H1 (cell line): ENCODE data around the gene CRTC1. TPM values are rescaled to one million over a fixed set of nuclear protein-coding genes. Genes with fewer than 3 reads are reported as not detected.
A peak's percentile ranks its signal among the peaks of the same experiment; 100 is the strongest.

Experiments
- CTCF ChIA-PET: fragments of 300-600 bp; sonication (Branson Sonifier 250); formaldehyde crosslinking; loops from one replicate; lab custom pipeline; 2021; ENCODE audit not compliant: partially characterized antibody; lab: Charles Lee
- POLR2A ChIA-PET: fragments of 300-600 bp; sonication (Branson Sonifier 250); formaldehyde crosslinking; loops from one replicate; lab custom pipeline; 2021; ENCODE audit warnings: inconsistent platforms; ENCODE audit not compliant: partially characterized antibody; lab: Charles Lee
- DNase-seq, 2 experiments: peaks; one replicate each; pipeline versions ENCODE4 v3.0.0 to v3.0.0-alpha.2; 2010 to 2022; ENCODE audit warnings: low spot score in 2 of 2, low read depth in 1 of 2, mixed read lengths in 1 of 2
- FAIRE-seq: peaks from 2 replicates; lab custom pipeline; 2011; peaks lifted over from hg19 to GRCh38; lab: Jason Lieb, UNC
- H2AFZ ChIP-seq: 2 replicates; pipeline ENCODE4 v1.8.1; 2012; ENCODE audit warnings: low read length, inconsistent platforms
- H2AK5ac ChIP-seq: 2 replicates; pipeline ENCODE4 v1.6.1; 2013; ENCODE audit warnings: low read depth, low read length
- H2BK120ac ChIP-seq: replicated peaks from 2 replicates; pipeline ENCODE3; 2013; ENCODE audit warnings: low read depth, low read length, inconsistent platforms
- H2BK12ac ChIP-seq: 2 replicates; pipeline ENCODE4 v1.6.1; 2013; ENCODE audit warnings: low read depth, low read length
- H2BK15ac ChIP-seq: 2 replicates; pipeline ENCODE4 v1.6.1; 2013; ENCODE audit warnings: low read length
- H2BK20ac ChIP-seq: 2 replicates; pipeline ENCODE4 v1.6.1; 2013; ENCODE audit warnings: low read length
- H2BK5ac ChIP-seq: 2 replicates; pipeline ENCODE4 v1.6.1; 2013; ENCODE audit warnings: low read depth, low read length
- H3K14ac ChIP-seq: 2 replicates; pipeline ENCODE4 v1.6.1; 2013; ENCODE audit warnings: inconsistent platforms; ENCODE audit not compliant: insufficient read length
- H3K18ac ChIP-seq: 2 replicates; pipeline ENCODE4 v1.6.1; 2013; ENCODE audit warnings: low read length; ENCODE audit errors: extremely low read depth
- H3K23ac ChIP-seq: 2 replicates; pipeline ENCODE4 v1.6.1; 2013; ENCODE audit warnings: inconsistent platforms; ENCODE audit not compliant: insufficient read length
- H3K23me2 ChIP-seq: 2 replicates; pipeline ENCODE4 v1.6.1; 2013; ENCODE audit warnings: low read depth, low read length
- H3K27ac ChIP-seq: 2 replicates; pipeline ENCODE4 v1.6.1; 2011; ENCODE audit warnings: low read depth, low read length, inconsistent platforms
- H3K27me3 ChIP-seq, 4 experiments: replicated peaks in 1 of 4; 1 replicate in 1 of 4; 2 replicates in 3 of 4; pipeline versions ENCODE4 v1.6.1 to v1.8.1; 2011 to 2013; ENCODE audit warnings: low read length in 3 of 4, mild to moderate bottlenecking in 3 of 4, inconsistent platforms in 2 of 4, mixed read lengths in 2 of 4, moderate library complexity in 1 of 4; ENCODE audit not compliant: control insufficient read depth in 3 of 4, insufficient read depth in 3 of 4; ENCODE audit errors: extremely low read depth in 1 of 4
- H3K36me3 ChIP-seq, 4 experiments: 2 replicates each; pipeline versions ENCODE4 v1.6.1 to v1.8.1; 2011 to 2013; ENCODE audit warnings: mild to moderate bottlenecking in 4 of 4, low read length in 3 of 4, moderate library complexity in 2 of 4, control low read depth in 1 of 4, inconsistent platforms in 1 of 4; ENCODE audit not compliant: insufficient read depth in 4 of 4, control insufficient read depth in 2 of 4
- H3K4ac ChIP-seq: replicated peaks from 2 replicates; pipeline ENCODE3; 2013; ENCODE audit warnings: low read length, low read depth, mixed read lengths, inconsistent platforms; ENCODE audit not compliant: insufficient read length
- H3K4me1 ChIP-seq, 4 experiments: replicated peaks in 1 of 4; 1 replicate in 1 of 4; 2 replicates in 3 of 4; pipeline versions ENCODE4 v1.6.1 to v1.8.1; 2011 to 2013; ENCODE audit warnings: low read length in 3 of 4, inconsistent platforms in 2 of 4, mixed read lengths in 1 of 4; ENCODE audit not compliant: insufficient read depth in 4 of 4, control insufficient read depth in 3 of 4
- H3K4me2 ChIP-seq, 2 experiments: 2 replicates each; pipeline versions ENCODE4 v1.6.1 to v1.8.1; 2011 to 2013; ENCODE audit warnings: low read depth in 2 of 2, low read length in 2 of 2, control low read depth in 1 of 2, inconsistent platforms in 1 of 2, mild to moderate bottlenecking in 1 of 2; ENCODE audit not compliant: insufficient read depth in 1 of 2
- H3K4me3 ChIP-seq, 4 experiments: fragments of 200-600, 300-600 bp in 1 of 4; sonication (generic), shearing (Covaris generic), sonication (Bioruptor Twin) in 1 of 4; 2 replicates each; pipeline versions ENCODE4 v1.5.1 to v1.8.1; 2011 to 2016; ENCODE audit warnings: low read length in 4 of 4, low read depth in 3 of 4, control low read depth in 2 of 4, inconsistent platforms in 2 of 4, mild to moderate bottlenecking in 2 of 4, mixed read lengths in 1 of 4, moderate library complexity in 1 of 4; ENCODE audit not compliant: insufficient read depth in 2 of 4; ENCODE audit errors: extremely low read depth in 1 of 4
- H3K56ac ChIP-seq: replicated peaks from 2 replicates; pipeline ENCODE3; 2013; ENCODE audit warnings: low read depth, mild to moderate bottlenecking, mixed read lengths, low read length, inconsistent platforms; ENCODE audit not compliant: insufficient read length
- H3K79me1 ChIP-seq: 2 replicates; pipeline ENCODE4 v1.6.1; 2013; ENCODE audit warnings: low read depth, low read length, control low read depth
- H3K79me2 ChIP-seq, 2 experiments: 2 replicates each; pipeline versions ENCODE4 v1.6.1 to v1.8.1; 2012 to 2013; ENCODE audit warnings: low read length in 2 of 2, mild to moderate bottlenecking in 2 of 2, inconsistent platforms in 1 of 2; ENCODE audit not compliant: insufficient read depth in 2 of 2, control insufficient read depth in 1 of 2
- H3K9ac ChIP-seq, 4 experiments: replicated peaks in 1 of 4; 1 replicate in 1 of 4; 2 replicates in 3 of 4; pipeline versions ENCODE4 v1.6.1 to v1.8.1; 2011 to 2013; ENCODE audit warnings: low read depth in 3 of 4, low read length in 3 of 4, control low read depth in 2 of 4, mild to moderate bottlenecking in 2 of 4, moderate library complexity in 2 of 4, inconsistent platforms in 1 of 4; ENCODE audit errors: extremely low read depth in 1 of 4
- H3K9me3 ChIP-seq, 2 experiments: 2 replicates each; pipeline versions ENCODE4 v1.6.1 to v1.8.1; 2012 to 2013; ENCODE audit warnings: mild to moderate bottlenecking in 2 of 2, moderate library complexity in 2 of 2, control low read depth in 1 of 2, inconsistent platforms in 1 of 2, low read depth in 1 of 2, low read length in 1 of 2, mixed read lengths in 1 of 2; ENCODE audit not compliant: insufficient read depth in 2 of 2
- H4K20me1 ChIP-seq, 2 experiments: replicated peaks in 1 of 2; 2 replicates each; pipeline versions ENCODE3 to v1.8.1; 2011 to 2013; ENCODE audit warnings: inconsistent platforms in 2 of 2, low read length in 2 of 2, mild to moderate bottlenecking in 1 of 2; ENCODE audit not compliant: insufficient read depth in 2 of 2, control insufficient read depth in 1 of 2
- H4K5ac ChIP-seq: 2 replicates; pipeline ENCODE4 v1.6.1; 2013; ENCODE audit warnings: low read length, low read depth, mixed read lengths, inconsistent platforms; ENCODE audit not compliant: insufficient read length
- H4K8ac ChIP-seq: 2 replicates; pipeline ENCODE4 v1.8.0; 2013; ENCODE audit warnings: mild to moderate bottlenecking, moderate library complexity, low read length, inconsistent platforms; ENCODE audit not compliant: insufficient read depth; ENCODE audit errors: extremely low read depth
- H4K91ac ChIP-seq: replicated peaks from 2 replicates; pipeline ENCODE3; 2013; ENCODE audit warnings: low read length, mixed read lengths, inconsistent platforms; ENCODE audit not compliant: insufficient read length
- BACH1 ChIP-seq: IDR thresholded peaks from 2 replicates; pipeline ENCODE4 v1.6.1; 2012; ENCODE audit warnings: low read length, improper control_type of control experiment
- CBX5 ChIP-seq: fragments of 300-800, 300-1000 bp; sonication (generic); IDR thresholded peaks from 2 replicates; pipeline ENCODE4 v1.7.1; 2016; ENCODE audit warnings: antibody characterized with exemption, low read length, low read depth
- FOSL1 ChIP-seq: IDR thresholded peaks from 2 replicates; pipeline ENCODE4 v1.6.1; 2011; ENCODE audit warnings: mild to moderate bottlenecking, low read depth, low read length, moderate library complexity; ENCODE audit not compliant: insufficient read depth
- GABPA ChIP-seq: IDR thresholded peaks from 2 replicates; pipeline ENCODE4 v1.6.1; 2011; ENCODE audit warnings: mild to moderate bottlenecking, low read length, moderate library complexity, borderline replicate concordance; ENCODE audit not compliant: insufficient read depth
- KDM5A ChIP-seq: fragments of 200-600 bp; IDR thresholded peaks from 2 replicates; pipeline ENCODE4 v1.7.1; 2012; ENCODE audit warnings: mild to moderate bottlenecking, low read length, inconsistent platforms, mixed read lengths
- NRF1 ChIP-seq: IDR thresholded peaks from 2 replicates; pipeline ENCODE4 v1.6.1; 2011; ENCODE audit warnings: mild to moderate bottlenecking, low read depth, low read length, improper control_type of control experiment
- POU5F1 ChIP-seq: IDR thresholded peaks from 2 replicates; pipeline ENCODE4 v1.6.1; 2011; ENCODE audit warnings: low read depth, mild to moderate bottlenecking, low read length, moderate library complexity
- RFX5 ChIP-seq: IDR thresholded peaks from 2 replicates; pipeline ENCODE4 v1.6.1; 2011; ENCODE audit warnings: low read depth, low read length, improper control_type of control experiment, borderline replicate concordance
- SAP30 ChIP-seq: fragments of 300-600 bp; sonication (generic); IDR thresholded peaks from 2 replicates; pipeline ENCODE4 v1.7.1; 2012; ENCODE audit warnings: low read length, moderate library complexity, mild to moderate bottlenecking, inconsistent platforms; ENCODE audit not compliant: insufficient read depth, insufficient replicate concordance
- SIRT6 ChIP-seq: IDR thresholded peaks from one replicate; pipeline ENCODE4 v1.7.1; 2012; ENCODE audit warnings: low read length, inconsistent platforms
- SRF ChIP-seq: IDR thresholded peaks from 2 replicates; pipeline ENCODE4 v1.6.1; 2011; ENCODE audit warnings: mild to moderate bottlenecking, low read depth, low read length, moderate library complexity
- TAF1 ChIP-seq: IDR thresholded peaks from 2 replicates; pipeline ENCODE4 v1.6.1; 2011; ENCODE audit warnings: mild to moderate bottlenecking, low read depth, low read length
- WGBS, 2 experiments: shearing (Covaris generic) in 1 of 2; methylation state at CpG; one replicate each; pipeline versions ENCODE4 v1.1.6 to v1.1.7; 2013 to 2015; ENCODE audit warnings: low lambda C conversion rate in 2 of 2, mixed read lengths in 2 of 2, inconsistent platforms in 1 of 2, low coverage in 1 of 2, missing lambda C conversion rate in 1 of 2; ENCODE audit not compliant: insufficient replicate concordance in 2 of 2, insufficient coverage in 1 of 2, insufficient read length in 1 of 2; ENCODE audit errors: extremely low coverage in 1 of 2, missing lambda C conversion rate in 1 of 2; 5-methylcytosine and 5-hydroxymethylcytosine counted together
- polyA plus RNA-seq, 7 experiments: library from polyadenylated mRNA; depleted of rRNA in 3 of 7; stranded (reverse) in 5 of 7; unstranded in 2 of 7; fragments of >200 nt in 5 of 7; fragments of 200-250 nt in 2 of 7; gene quantifications; 1 replicate in 5 of 7; 2 replicates in 1 of 7; 4 replicates in 1 of 7; pipeline versions ENCODE4 v1.2.1 to v1.2.3, GENCODE V29; 2011 to 2013; ENCODE audit warnings: missing spikeins in 2 of 7, mixed read lengths in 2 of 7
- total RNA-seq: library from RNA; stranded (reverse); fragmentation: NEBNext Ultra II Directional; extraction: Animal tissue kit (Norgen Biotek cat#: 25700); gene quantifications from 2 replicates; pipeline ENCODE4 v1.2.1, GENCODE V29; 2021

The CRTC1 gene
- total and polyA plus RNA-seq, 2 of the 8 experiments (the other 6 are each of a cell fraction or from before 2014, with no cell fraction given) = 2.9 to 8.5 TPM

- no peak for TF ChIP-seq FOSL1
- no peak for TF ChIP-seq TAF1
- no peak for TF ChIP-seq KDM5A
- TF ChIP-seq RFX5 = no peak
- no peak for TF ChIP-seq SAP30
- TF ChIP-seq NRF1 = no peak
- no peak for TF ChIP-seq CBX5
- no peak for TF ChIP-seq SRF
- TF ChIP-seq BACH1 = no peak
- TF ChIP-seq GABPA = no peak
- no peak for TF ChIP-seq SIRT6
- no peak for TF ChIP-seq POU5F1
- Histone ChIP-seq H2BK120ac (peak overlapping the region; percentile 33), H2BK5ac (peak overlapping the region; percentile 46; the same call in 1 of the 2 replicates), H3K23ac (no peak overlapping the region), H2BK12ac (no peak overlapping the region), H2AFZ (no peak overlapping the region), H3K14ac (no peak overlapping the region), H3K4me3 (no peak overlapping the region), H3K4me1 (peaks cover 0 to 10% (median under 1%) of the 10 kb centered on the region in 4 experiments; a peak in 2 of 7 replicates), H4K5ac (no peak overlapping the region), H3K36me3 (no peaks in the 10 kb centered on the region), H3K79me2 (no peaks in the 10 kb centered on the region), H3K23me2 (peaks cover 13% of the 10 kb centered on the region; the same call in 1 of the 2 replicates), H3K4ac (no peak overlapping the region), H3K56ac (no peak overlapping the region), H3K27ac (no peak overlapping the region), H4K8ac (peak overlapping the region; percentile 57; the same call in 1 of the 2 replicates), H2BK20ac (no peak overlapping the region), H3K79me1 (peaks cover 15% of the 10 kb centered on the region), H3K27me3 (no peaks in the 10 kb centered on the region), H4K20me1 (peaks cover 7 to 41% of the 10 kb centered on the region in 2 experiments), H3K4me2 (no peak overlapping the region), H3K18ac (no peak overlapping the region), H3K9me3 (no peaks in the 10 kb centered on the region), H3K9ac (no peak overlapping the region), H4K91ac (no peak overlapping the region), H2BK15ac (no peak overlapping the region), H2AK5ac (peak overlapping the region; percentile 19; the same call in 1 of the 2 replicates)
- CTCF ChIA-PET = interaction anchor here (0.8 to 1.2 kb wide), 3 partner anchors 16 to 28 kb away, joined by 3 to 4 read pairs (median 3); no protein-coding TSS in a partner anchor
- 79% methylated on average over 6 of the region's 6 CpGs; no CpG with 5 or more reads in 1 of the 2 experiments for whole genome bisulfite sequencing, 2 experiments
- POLR2A ChIA-PET = interaction anchor here (1.2 kb wide), 1 partner anchor 11 kb away, joined by 3 read pairs; no protein-coding TSS in a partner anchor
- no peak for FAIRE-seq
- no peak for DNase-seq
Measured at GRCh38 chr19:18651733-18652132, 31.7 kb upstream of the CRTC1 start.
